CD4-positive, alpha-beta T cell treated with Interleukin-6 for 4 hours (primary cell): ENCODE measurements around the gene USP53.
"Not testable (repeated sequence)": the region's sequence is repeated elsewhere in the genome, so short reads cannot be mapped to it uniquely, and the experiment has no call there.

Experiments
- DNase-seq: peaks from one replicate; pipeline ENCODE4 v3.0.0-alpha.2; 2020; ENCODE audit warnings: mixed read lengths

Gene USP53

GRCh38 chr4:119212234-119212963, at the start of gene USP53:
Gene USP53, plus strand, starts transcription at chr4:119212713. Its CDS starts 27,047 bp downstream, at chr4:119239760.
- DNase-seq, result peak; percentile 99

- DNase-seq, result no peak
Observed at GRCh38 chr4:119165767-119166166, 46.7 kb upstream of the USP53 start.

GRCh38 chr4:119170195-119170594, 42.3 kb upstream of the USP53 start:
- DNase-seq, result no peak

GRCh38 chr4:119172223-119172622, 40.3 kb upstream of the USP53 start:
- no peak for DNase-seq

GRCh38 chr4:119173729-119174361, 38.7 kb upstream of the USP53 start:
- DNase-seq, result not testable (repeated sequence)

- DNase-seq, result no peak
Observed at GRCh38 chr4:119179011-119179410, 33.5 kb upstream of the USP53 start.

- no peak for DNase-seq
Observed at GRCh38 chr4:119184128-119184527, 28.4 kb upstream of the USP53 start.

GRCh38 chr4:119189638-119190037, 22.9 kb upstream of the USP53 start:
- DNase-seq, result no peak

GRCh38 chr4:119190354-119190753, 22.2 kb upstream of the USP53 start:
- DNase-seq, result no peak

- DNase-seq, result no peak
Observed at GRCh38 chr4:119191505-119191904, 21.0 kb upstream of the USP53 start.

GRCh38 chr4:119197772-119198212, 14.7 kb upstream of the USP53 start:
- DNase-seq, result no peak

GRCh38 chr4:119204916-119205315, 7.6 kb upstream of the USP53 start:
- peak; percentile 7 for DNase-seq

- DNase-seq, result no peak
Observed at GRCh38 chr4:119205690-119206089, 6.8 kb upstream of the USP53 start.

GRCh38 chr4:119206178-119206577, 6.3 kb upstream of the USP53 start:
- DNase-seq, result no peak

GRCh38 chr4:119207051-119207450, 5.5 kb upstream of the USP53 start:
- no peak for DNase-seq

- peak; percentile 39 for DNase-seq
Observed at GRCh38 chr4:119209077-119209476, 3.4 kb upstream of the USP53 start.

- DNase-seq, result no peak
Observed at GRCh38 chr4:119209586-119209985, 2.9 kb upstream of the USP53 start.

GRCh38 chr4:119210775-119211174, 1.7 kb upstream of the USP53 start:
- DNase-seq, result no peak

GRCh38 chr4:119211867-119212233, 663 bp upstream of the USP53 start:
- DNase-seq, result peak; percentile 57

GRCh38 chr4:119212964-119213606, 572 bp downstream of the USP53 start:
- DNase-seq, result peak; percentile 73

GRCh38 chr4:119218093-119218492, 5.6 kb downstream of the USP53 start:
- no peak for DNase-seq

GRCh38 chr4:119221412-119221811, 8.9 kb downstream of the USP53 start:
- no peak for DNase-seq

GRCh38 chr4:119227690-119228089, 15.2 kb downstream of the USP53 start:
- no peak for DNase-seq

GRCh38 chr4:119228406-119228805, 15.9 kb downstream of the USP53 start:
- DNase-seq, result no peak
